Transverse colon (tissue), 4 donors: ENCODE results near the gene MID1. TPM values are rescaled to one million over a fixed set of nuclear protein-coding genes. Genes with fewer than 3 reads are reported as not detected.

Experiments used
- DNase-seq: peaks from one replicate; pipeline ENCODE4 v3.0.0-alpha.2; 2019
- H3K27ac ChIP-seq, 4 donors: fragments of 200-600 bp; sonication (generic); 2 replicates each; pipeline ENCODE4 v1.5.1; 2016 to 2018; ENCODE audit warnings: inconsistent platforms in 4 of 4
- H3K27me3 ChIP-seq: fragments of 200-600 bp; sonication (generic); 2 replicates; pipeline ENCODE4 v1.5.1; 2017; ENCODE audit warnings: inconsistent platforms
- H3K36me3 ChIP-seq, 4 donors: fragments of 200-600 bp; sonication (generic); 2 replicates each; pipeline ENCODE4 v1.5.1; 2017 to 2019; ENCODE audit warnings: inconsistent platforms in 4 of 4
- H3K4me1 ChIP-seq, 4 donors: fragments of 200-600 bp; sonication (generic); 2 replicates each; pipeline ENCODE4 v1.5.1; 2017 to 2020; ENCODE audit warnings: inconsistent platforms in 4 of 4
- H3K4me3 ChIP-seq, 4 donors: fragments of 200-600 bp; sonication (generic); 1 replicate in 1 of 4; 2 replicates in 3 of 4; pipeline versions ENCODE4 v1.5.1 to v1.6.1; 2017 to 2019; ENCODE audit warnings: inconsistent platforms in 4 of 4
- H3K9me3 ChIP-seq, 2 donors: fragments of 200-600 bp; sonication (generic); 2 replicates each; pipeline ENCODE4 v1.5.1; 2017 to 2019; ENCODE audit warnings: inconsistent platforms in 2 of 2
- EP300 ChIP-seq: sonication (generic); formaldehyde crosslinking; IDR thresholded peaks from one replicate; pipeline ENCODE4 v1.6.1; 2017; ENCODE audit warnings: antibody characterized with exemption, low read depth
- POLR2A ChIP-seq: fragments of 450-650 bp; IDR thresholded peaks from one replicate; pipeline ENCODE4 v1.6.1; 2016; ENCODE audit warnings: antibody characterized with exemption, mild to moderate bottlenecking, moderate library complexity
- POLR2AphosphoS5 ChIP-seq, 3 donors: sonication (generic); formaldehyde crosslinking; IDR thresholded peaks; one replicate each; pipeline ENCODE4 v1.6.1; 2016; ENCODE audit warnings: antibody characterized with exemption in 3 of 3
- WGBS, 2 donors: methylation state at CpG; one replicate each; pipeline ENCODE4 v1.1.5; 2018; ENCODE audit warnings: low coverage in 1 of 2; 5-methylcytosine and 5-hydroxymethylcytosine counted together
- in situ Hi-C, 4 donors: fragments of 200-750 bp; cut with MboI; loops; one replicate each; pipeline versions ENCODE4 v1.15.0 to v1.15.1; 2017; ENCODE audit warnings: low sequenced_read_pairs in 3 of 4, low pct_ligation_motif_present in 1 of 4, low pct_unique_long_range_greater_than_20kb in 1 of 4
- intact Hi-C: fragments of 100-400 bp; cut with DNase I; formaldehyde crosslinking; loops from one replicate; pipeline ENCODE4 v1.15.1; 2023; ENCODE audit warnings: low total_unique reads
- total RNA-seq, 4 donors: library from RNA; depleted of rRNA; stranded (reverse); fragments of >200 nt; gene quantifications; one replicate each; pipeline ENCODE4 v1.1.0, GENCODE V29; 2016
- TF ChIP-seq, protein P1 (sequence below), 5 experiments: fragments of 200-600 bp in 3 of 5; fragments of 450-650 bp in 2 of 5; sonication (generic) in 3 of 5; IDR thresholded peaks; 1 replicate in 2 of 5; 2 replicates in 3 of 5; pipeline ENCODE4 v1.5.1; 2016 to 2017; ENCODE audit warnings: antibody characterized with exemption in 5 of 5, inconsistent platforms in 3 of 5, mild to moderate bottlenecking in 2 of 5, moderate library complexity in 1 of 5

Gene MID1
- total RNA-seq, 4 donors from 2014 or later: 27.0 to 85.2 (median 37.7) TPM

DNA sequence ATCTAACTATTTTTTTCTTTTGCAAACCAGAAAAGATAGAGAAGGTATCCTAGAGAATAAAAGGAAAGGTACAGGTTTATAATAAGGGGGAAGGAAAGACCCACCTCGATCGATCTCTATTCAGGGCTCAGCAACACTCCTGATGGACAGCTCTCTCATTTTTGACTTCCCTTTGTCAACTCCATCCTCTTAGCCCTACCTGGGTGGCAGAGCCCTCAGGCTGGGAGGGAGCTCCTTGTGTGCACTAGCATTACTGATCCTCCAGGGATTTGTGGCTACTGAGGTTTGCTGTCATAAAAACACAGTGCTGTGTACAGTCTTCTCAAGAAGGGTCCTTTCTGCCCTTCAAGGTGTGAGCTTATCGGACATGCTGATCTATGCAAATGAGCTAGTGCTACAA is 111.0 kb downstream of the MID1 start:
- H3K4me1 ChIP-seq: no peaks in the 10 kb centered on the region
- WGBS, 2 donors: 84% methylated on average over 3 of the region's 3 CpGs; no CpG with 5 or more reads in 1 of the 2 donors
- no peaks in the 10 kb centered on the region for H3K27me3 ChIP-seq
- DNase-seq: no peak
- no peak overlapping the region for H3K27ac ChIP-seq
- intact Hi-C loops (no loop called here), in situ Hi-C loops (no loop called here)
- H3K9me3 ChIP-seq: no peaks in the 10 kb centered on the region
- no peak overlapping the region for H3K4me3 ChIP-seq
- H3K36me3 ChIP-seq: no peaks in the 10 kb centered on the region
- TF ChIP-seq EP300: no peak

DNA sequence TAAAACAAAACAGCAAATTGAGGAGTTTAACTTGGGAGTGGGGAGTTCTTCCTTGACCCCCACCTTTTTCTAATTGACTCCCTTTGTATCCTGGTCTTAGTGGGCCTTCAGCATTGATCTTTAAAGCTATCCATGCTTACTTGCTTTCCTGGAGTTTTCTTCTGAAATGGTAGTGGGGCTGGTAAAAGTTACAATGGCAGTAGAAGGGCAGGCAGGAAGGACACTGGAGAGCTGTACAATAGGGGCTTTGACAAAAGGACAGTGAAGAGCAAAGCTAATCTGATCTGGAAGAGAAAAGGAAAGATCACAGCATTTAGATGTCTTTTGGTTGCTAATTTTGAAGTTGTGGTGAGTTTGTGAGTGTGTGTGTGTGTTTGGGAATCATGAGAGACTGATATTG is 111.5 kb downstream of the MID1 start:
- TF ChIP-seq POLR2A (no peak), POLR2AphosphoS5 (IDR thresholded peaks at IDR 0.05) (no peak), EP300 (no peak)
- TF ChIP-seq, protein P1, sequence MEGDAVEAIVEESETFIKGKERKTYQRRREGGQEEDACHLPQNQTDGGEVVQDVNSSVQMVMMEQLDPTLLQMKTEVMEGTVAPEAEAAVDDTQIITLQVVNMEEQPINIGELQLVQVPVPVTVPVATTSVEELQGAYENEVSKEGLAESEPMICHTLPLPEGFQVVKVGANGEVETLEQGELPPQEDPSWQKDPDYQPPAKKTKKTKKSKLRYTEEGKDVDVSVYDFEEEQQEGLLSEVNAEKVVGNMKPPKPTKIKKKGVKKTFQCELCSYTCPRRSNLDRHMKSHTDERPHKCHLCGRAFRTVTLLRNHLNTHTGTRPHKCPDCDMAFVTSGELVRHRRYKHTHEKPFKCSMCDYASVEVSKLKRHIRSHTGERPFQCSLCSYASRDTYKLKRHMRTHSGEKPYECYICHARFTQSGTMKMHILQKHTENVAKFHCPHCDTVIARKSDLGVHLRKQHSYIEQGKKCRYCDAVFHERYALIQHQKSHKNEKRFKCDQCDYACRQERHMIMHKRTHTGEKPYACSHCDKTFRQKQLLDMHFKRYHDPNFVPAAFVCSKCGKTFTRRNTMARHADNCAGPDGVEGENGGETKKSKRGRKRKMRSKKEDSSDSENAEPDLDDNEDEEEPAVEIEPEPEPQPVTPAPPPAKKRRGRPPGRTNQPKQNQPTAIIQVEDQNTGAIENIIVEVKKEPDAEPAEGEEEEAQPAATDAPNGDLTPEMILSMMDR (IDR thresholded peaks at IDR 0.05): no peak
- H3K4me1 ChIP-seq: no peaks in the 10 kb centered on the region
- H3K9me3 ChIP-seq: no peaks in the 10 kb centered on the region
- in situ Hi-C loops: no loop called here
- no peak overlapping the region for H3K4me3 ChIP-seq
- H3K27me3 ChIP-seq: no peaks in the 10 kb centered on the region
- no peak for DNase-seq
- H3K27ac ChIP-seq: no peak overlapping the region
- H3K36me3 ChIP-seq: no peaks in the 10 kb centered on the region
- intact Hi-C loops: no loop called here

- WGBS, 2 donors: 67 to 71% methylated on average over 1 to 2 of the region's 2 CpGs
Observed at GRCh38 chrX:10507876-10508275, 112.5 kb downstream of the MID1 start.

GRCh38 chrX:10507181-10507580 is 113.2 kb downstream of the MID1 start:
- H3K9me3 ChIP-seq: no peaks in the 10 kb centered on the region
- H3K4me3 ChIP-seq: no peak overlapping the region
- in situ Hi-C loops (no loop called here), intact Hi-C loops (no loop called here)
- H3K27me3 ChIP-seq: no peaks in the 10 kb centered on the region
- no peak for DNase-seq
- no peaks in the 10 kb centered on the region for H3K36me3 ChIP-seq
- no peak overlapping the region for H3K27ac ChIP-seq
- 26% methylated on average over 3 of the region's 3 CpGs; no CpG with 5 or more reads in 1 of the 2 donors for WGBS, 2 donors
- no peaks in the 10 kb centered on the region for H3K4me1 ChIP-seq
- no peak for TF ChIP-seq POLR2A
- no peak for TF ChIP-seq POLR2AphosphoS5 (IDR thresholded peaks at IDR 0.05)
- TF ChIP-seq EP300: no peak
- TF ChIP-seq, protein P1 (IDR thresholded peaks at IDR 0.05): no peak

More at GRCh38 chrX:10507876-10508275, 112.5 kb downstream of the MID1 start:
- Histone ChIP-seq H3K36me3 (no peaks in the 10 kb centered on the region), H3K4me1 (no peaks in the 10 kb centered on the region), H3K27ac (no peak overlapping the region), H3K4me3 (no peak overlapping the region), H3K9me3 (no peaks in the 10 kb centered on the region), H3K27me3 (no peaks in the 10 kb centered on the region)
- intact Hi-C loops (no loop called here), in situ Hi-C loops (no loop called here)
- DNase-seq: no peak
- no peak for TF ChIP-seq EP300
- no peak for TF ChIP-seq POLR2A
- no peak for TF ChIP-seq POLR2AphosphoS5 (IDR thresholded peaks at IDR 0.05)
- TF ChIP-seq, protein P1 (IDR thresholded peaks at IDR 0.05): no peak

GRCh38 chrX:10506781-10507180 is 113.6 kb downstream of the MID1 start:
- Histone ChIP-seq H3K36me3 (no peaks in the 10 kb centered on the region), H3K27ac (no peak overlapping the region), H3K4me3 (no peak overlapping the region), H3K27me3 (no peaks in the 10 kb centered on the region), H3K9me3 (no peaks in the 10 kb centered on the region), H3K4me1 (no peaks in the 10 kb centered on the region)
- WGBS, 2 donors: 76% methylated on average over 4 of the region's 4 CpGs; no CpG with 5 or more reads in 1 of the 2 donors
- no peak for DNase-seq
- intact Hi-C loops: no loop called here
- in situ Hi-C loops: no loop called here
- no peak for TF ChIP-seq POLR2A
- TF ChIP-seq EP300: no peak
- TF ChIP-seq, protein P1 (IDR thresholded peaks at IDR 0.05): no peak
- no peak for TF ChIP-seq POLR2AphosphoS5 (IDR thresholded peaks at IDR 0.05)
